H1 (cell line): ENCODE data around the gene LHFPL2. TPM values are rescaled to one million over a fixed set of nuclear protein-coding genes. Genes with fewer than 3 reads are reported as not detected.

Source experiments
- CHD7 ChIP-seq: fragments of 300-600 bp; sonication (generic); IDR thresholded peaks from 2 replicates; pipeline ENCODE4 v1.7.1; 2012; ENCODE audit warnings: low read length, moderate library complexity, mild to moderate bottlenecking, inconsistent platforms; ENCODE audit not compliant: insufficient replicate concordance
- HDAC2 ChIP-seq, 2 experiments: fragments of 300-600 bp in 1 of 2; sonication (generic) in 1 of 2; IDR thresholded peaks; 2 replicates each; pipeline ENCODE4 v1.6.1; 2011 to 2012; ENCODE audit warnings: low read depth in 2 of 2, low read length in 2 of 2, mild to moderate bottlenecking in 2 of 2, moderate library complexity in 2 of 2, borderline replicate concordance in 1 of 2, inconsistent platforms in 1 of 2
- polyA plus RNA-seq, 7 experiments: library from polyadenylated mRNA; depleted of rRNA in 3 of 7; stranded (reverse) in 5 of 7; unstranded in 2 of 7; fragments of >200 nt in 5 of 7; fragments of 200-250 nt in 2 of 7; gene quantifications; 1 replicate in 5 of 7; 2 replicates in 1 of 7; 4 replicates in 1 of 7; pipeline versions ENCODE4 v1.2.1 to v1.2.3, GENCODE V29; 2011 to 2013; ENCODE audit warnings: missing spikeins in 2 of 7, mixed read lengths in 2 of 7
- total RNA-seq: library from RNA; stranded (reverse); fragmentation: NEBNext Ultra II Directional; extraction: Animal tissue kit (Norgen Biotek cat#: 25700); gene quantifications from 2 replicates; pipeline ENCODE4 v1.2.1, GENCODE V29; 2021

LHFPL2 gene
- total and polyA plus RNA-seq, 2 of the 8 experiments (the other 6 are each of a cell fraction or from before 2014, with no cell fraction given) = 9.6 to 43.0 TPM

GRCh38 chr5:78568676-78569075, 79.9 kb downstream of the LHFPL2 start (continued):
- no peak for TF ChIP-seq HDAC2 (IDR thresholded peaks at IDR 0.05; ENCODE audit: borderline replicate concordance in 1 of 2, low read depth in 2 of 2, low read length in 2 of 2)
- no peak for TF ChIP-seq CHD7
- TF ChIP-seq, all 59 proteins: peak for 0
